Smooth muscle cell (in vitro differentiated cells): ENCODE data around the gene TMEM132C. TPM values are rescaled to one million over a fixed set of nuclear protein-coding genes. Genes with fewer than 3 reads are reported as not detected.

ENCODE experiments used
- DNase-seq: peaks from one replicate; lab custom pipeline; 2025; ENCODE audit not compliant: unreplicated experiment; lab: John Stamatoyannopoulos, UW
- H2AFZ ChIP-seq: fragments of 200-600 bp; sonication (generic); 2 replicates; pipeline ENCODE4 v1.6.0; 2016; ENCODE audit warnings: antibody characterized with exemption, low read depth, mild to moderate bottlenecking
- H3F3A ChIP-seq: fragments of 200-600 bp; sonication (generic); 2 replicates; pipeline ENCODE4 v1.6.0; 2017; ENCODE audit warnings: antibody characterized with exemption, low read depth
- H3K27ac ChIP-seq: fragments of 200-600 bp; sonication (generic); 2 replicates; pipeline ENCODE4 v1.5.1; 2016; ENCODE audit warnings: low read depth, mild to moderate bottlenecking
- H3K27me3 ChIP-seq: fragments of 200-600 bp; sonication (generic); 2 replicates; pipeline ENCODE4 v1.6.1; 2016; ENCODE audit warnings: low read depth, mild to moderate bottlenecking
- H3K36me3 ChIP-seq: fragments of 200-600 bp; sonication (generic); 2 replicates; pipeline ENCODE4 v1.5.1; 2016; ENCODE audit warnings: low read depth
- H3K4me1 ChIP-seq: fragments of 200-600 bp; sonication (generic); 2 replicates; pipeline ENCODE4 v1.5.1; 2016; ENCODE audit warnings: low read depth
- H3K4me2 ChIP-seq: fragments of 200-600 bp; sonication (generic); 2 replicates; pipeline ENCODE4 v1.6.0; 2016; ENCODE audit warnings: mild to moderate bottlenecking
- H3K4me3 ChIP-seq: fragments of 200-600 bp; sonication (generic); 2 replicates; pipeline ENCODE4 v1.5.1; 2016; ENCODE audit warnings: mild to moderate bottlenecking
- H3K79me2 ChIP-seq: fragments of 200-600 bp; sonication (generic); 2 replicates; pipeline ENCODE4 v1.6.0; 2016; ENCODE audit warnings: low read depth, mild to moderate bottlenecking
- H3K9ac ChIP-seq: fragments of 200-600 bp; sonication (generic); 2 replicates; pipeline ENCODE4 v1.6.0; 2016; ENCODE audit warnings: low read depth
- H3K9me3 ChIP-seq: fragments of 200-600 bp; sonication (generic); replicated peaks from 2 replicates; pipeline ENCODE4 v1.5.1; 2016; ENCODE audit warnings: low read depth
- H4K20me1 ChIP-seq: fragments of 200-600 bp; sonication (generic); 2 replicates; pipeline ENCODE4 v1.6.0; 2016; ENCODE audit warnings: low read depth
- WGBS: methylation state at CpG from one replicate; pipeline ENCODE4 v1.1.7; 2016; ENCODE audit warnings: low lambda C conversion rate; 5-methylcytosine and 5-hydroxymethylcytosine counted together
- polyA plus RNA-seq: library from polyadenylated mRNA; unstranded; fragments of >200 nt; fragmentation: Nextera tagmentation; extraction: Ambion mirVana; gene quantifications from 2 replicates; pipeline ENCODE4 v1.2.1, GENCODE V29; 2016
- total RNA-seq: library from RNA; depleted of rRNA; stranded (reverse); fragments of >200 nt; gene quantifications from 2 replicates; pipeline ENCODE4 v1.2.3, GENCODE V29; 2014
- TF ChIP-seq, protein P1 (sequence below): fragments of 200-600 bp; sonication (generic); IDR thresholded peaks from 2 replicates; pipeline ENCODE4 v1.5.1; 2017; ENCODE audit warnings: borderline replicate concordance, mild to moderate bottlenecking, antibody characterized with exemption; ENCODE audit not compliant: insufficient read depth, poor library complexity, severe bottlenecking

The TMEM132C gene
- total and polyA plus RNA-seq, 2 experiments from 2014 or later = 0.49 to 0.77 TPM

DNA sequence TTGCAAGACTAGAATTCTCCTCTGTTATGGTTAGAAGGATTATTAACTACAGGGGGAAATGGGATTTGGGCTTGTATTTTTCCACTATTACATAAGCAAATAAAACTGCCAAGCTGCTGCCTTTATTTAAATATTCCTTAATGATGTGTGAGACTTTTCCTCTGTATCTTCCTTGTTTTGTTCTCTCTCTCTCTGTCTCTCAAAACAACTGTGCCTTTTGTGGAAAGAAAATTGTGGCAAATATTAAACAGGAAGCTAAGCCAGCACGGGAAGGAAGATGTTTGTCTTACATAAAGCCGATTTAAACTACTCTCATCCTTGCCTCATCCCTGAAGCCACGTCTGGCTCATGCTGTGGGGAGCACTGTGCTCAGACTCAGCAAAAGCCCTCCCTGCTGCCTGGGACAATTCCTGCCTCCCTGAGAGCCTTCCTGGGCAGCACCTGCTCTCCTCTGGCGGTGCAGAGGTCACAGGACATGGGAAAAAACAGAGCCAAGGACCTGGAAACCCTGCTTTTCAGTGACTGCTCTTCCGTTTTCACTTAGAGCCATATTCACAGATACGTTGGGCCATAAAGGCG lies 319.6 kb downstream of the TMEM132C start:
- Histone ChIP-seq H4K20me1 (no peaks in the 10 kb centered on the region), H3F3A (no peaks in the 10 kb centered on the region), H3K27me3 (no peaks in the 10 kb centered on the region), H3K9me3 (no peaks in the 10 kb centered on the region), H3K4me2 (no peak overlapping the region), H3K4me3 (no peak overlapping the region), H3K27ac (no peak overlapping the region), H3K9ac (no peak overlapping the region), H2AFZ (no peak overlapping the region), H3K79me2 (no peaks in the 10 kb centered on the region), H3K4me1 (peaks cover 4% of the 10 kb centered on the region), H3K36me3 (no peaks in the 10 kb centered on the region)
- TF ChIP-seq, protein P1, sequence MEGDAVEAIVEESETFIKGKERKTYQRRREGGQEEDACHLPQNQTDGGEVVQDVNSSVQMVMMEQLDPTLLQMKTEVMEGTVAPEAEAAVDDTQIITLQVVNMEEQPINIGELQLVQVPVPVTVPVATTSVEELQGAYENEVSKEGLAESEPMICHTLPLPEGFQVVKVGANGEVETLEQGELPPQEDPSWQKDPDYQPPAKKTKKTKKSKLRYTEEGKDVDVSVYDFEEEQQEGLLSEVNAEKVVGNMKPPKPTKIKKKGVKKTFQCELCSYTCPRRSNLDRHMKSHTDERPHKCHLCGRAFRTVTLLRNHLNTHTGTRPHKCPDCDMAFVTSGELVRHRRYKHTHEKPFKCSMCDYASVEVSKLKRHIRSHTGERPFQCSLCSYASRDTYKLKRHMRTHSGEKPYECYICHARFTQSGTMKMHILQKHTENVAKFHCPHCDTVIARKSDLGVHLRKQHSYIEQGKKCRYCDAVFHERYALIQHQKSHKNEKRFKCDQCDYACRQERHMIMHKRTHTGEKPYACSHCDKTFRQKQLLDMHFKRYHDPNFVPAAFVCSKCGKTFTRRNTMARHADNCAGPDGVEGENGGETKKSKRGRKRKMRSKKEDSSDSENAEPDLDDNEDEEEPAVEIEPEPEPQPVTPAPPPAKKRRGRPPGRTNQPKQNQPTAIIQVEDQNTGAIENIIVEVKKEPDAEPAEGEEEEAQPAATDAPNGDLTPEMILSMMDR = no peak
- no peak for DNase-seq
- WGBS = 65% methylated on average over 7 of the region's 7 CpGs

- WGBS = 90% methylated on average over 2 of the region's 2 CpGs
- Histone ChIP-seq H3K27ac (no peak overlapping the region), H4K20me1 (no peaks in the 10 kb centered on the region), H3K4me1 (peaks cover 4% of the 10 kb centered on the region), H3K4me3 (no peak overlapping the region), H3K27me3 (no peaks in the 10 kb centered on the region), H3K36me3 (no peaks in the 10 kb centered on the region), H2AFZ (no peak overlapping the region), H3K4me2 (no peak overlapping the region), H3K9ac (no peak overlapping the region), H3K9me3 (no peaks in the 10 kb centered on the region), H3F3A (no peaks in the 10 kb centered on the region), H3K79me2 (no peaks in the 10 kb centered on the region)
- no peak for DNase-seq
- TF ChIP-seq, protein P1 = no peak
Measured at GRCh38 chr12:128587918-128588317, 320.9 kb downstream of the TMEM132C start.

- 65% methylated on average over 6 of the region's 6 CpGs for WGBS
- Histone ChIP-seq H3K4me2 (no peak overlapping the region), H3K27me3 (no peaks in the 10 kb centered on the region), H3K4me3 (no peak overlapping the region), H3K79me2 (no peaks in the 10 kb centered on the region), H3K4me1 (no peaks in the 10 kb centered on the region), H3K36me3 (no peaks in the 10 kb centered on the region), H3K9me3 (no peaks in the 10 kb centered on the region), H3K27ac (no peak overlapping the region), H3K9ac (no peak overlapping the region), H2AFZ (no peak overlapping the region), H4K20me1 (no peaks in the 10 kb centered on the region), H3F3A (no peaks in the 10 kb centered on the region)
- TF ChIP-seq, protein P1 = no peak
- DNase-seq = no peak
Measured at GRCh38 chr12:128592220-128592744, 325.3 kb downstream of the TMEM132C start.

DNA sequence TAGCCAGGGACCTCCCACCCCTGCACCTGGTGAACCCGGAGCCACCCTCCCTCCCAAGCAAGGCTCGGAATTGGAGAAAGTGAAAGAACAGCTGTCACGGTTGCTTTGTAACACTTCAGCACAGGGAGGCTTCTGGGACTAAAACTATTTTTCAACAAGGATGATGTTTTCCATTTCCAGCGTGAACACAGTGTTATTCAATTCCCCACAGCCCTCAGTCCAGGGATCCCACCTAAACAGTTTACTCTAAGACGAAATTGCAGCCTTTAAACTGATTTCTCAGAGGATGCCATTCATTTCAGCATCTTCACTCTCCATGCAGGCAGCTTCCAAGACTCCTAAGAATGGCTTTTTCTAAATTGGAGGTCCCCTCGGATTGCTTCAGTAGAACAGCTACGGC lies 327.6 kb downstream of the TMEM132C start:
- Histone ChIP-seq H3K79me2 (no peaks in the 10 kb centered on the region), H3K4me1 (no peaks in the 10 kb centered on the region), H3K9me3 (no peaks in the 10 kb centered on the region), H3K4me2 (no peak overlapping the region), H3K27ac (no peak overlapping the region), H2AFZ (no peak overlapping the region), H3K4me3 (no peak overlapping the region), H3K9ac (no peak overlapping the region), H3F3A (no peaks in the 10 kb centered on the region), H3K27me3 (no peaks in the 10 kb centered on the region), H3K36me3 (no peaks in the 10 kb centered on the region), H4K20me1 (no peaks in the 10 kb centered on the region)
- WGBS = 86% methylated on average over 7 of the region's 7 CpGs
- TF ChIP-seq, protein P1 = no peak
- no peak for DNase-seq
